COLO668 (cell line): ENCODE data around the gene CCL22.
A peak's percentile ranks its signal among the peaks of the same experiment; 100 is the strongest.
"Not testable (repeated sequence)": the region's sequence is repeated elsewhere in the genome, so short reads cannot be mapped to it uniquely, and the experiment has no call there.

Experiments
- DNase-seq: peaks from one replicate; lab custom pipeline; 2025; ENCODE audit not compliant: unreplicated experiment; lab: John Stamatoyannopoulos, UW

CCL22 gene

GRCh38 chr16:57391300-57391699 is 32.7 kb downstream of the CCL22 start:
- no peak for DNase-seq

DNA sequence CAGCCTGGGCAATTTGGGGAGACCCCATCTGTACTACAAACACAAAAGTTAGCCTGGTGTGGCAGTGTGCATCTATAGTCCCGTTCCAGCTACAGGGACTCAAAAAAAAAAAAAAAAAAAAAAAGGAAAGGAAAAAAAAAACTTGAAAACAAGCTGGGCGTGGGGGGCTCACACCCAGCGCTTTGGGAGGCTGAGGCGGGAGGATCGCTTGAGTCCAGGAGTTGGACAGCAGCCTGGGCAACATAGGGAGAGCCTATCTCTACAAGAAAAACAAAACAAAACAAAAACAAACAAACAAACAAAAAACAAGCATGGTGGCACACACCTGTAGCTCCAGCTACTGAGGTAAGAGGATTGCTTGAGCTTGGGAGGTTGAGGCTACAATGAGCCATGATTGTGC is 33.1 kb downstream of the CCL22 start:
- no peak for DNase-seq

DNA sequence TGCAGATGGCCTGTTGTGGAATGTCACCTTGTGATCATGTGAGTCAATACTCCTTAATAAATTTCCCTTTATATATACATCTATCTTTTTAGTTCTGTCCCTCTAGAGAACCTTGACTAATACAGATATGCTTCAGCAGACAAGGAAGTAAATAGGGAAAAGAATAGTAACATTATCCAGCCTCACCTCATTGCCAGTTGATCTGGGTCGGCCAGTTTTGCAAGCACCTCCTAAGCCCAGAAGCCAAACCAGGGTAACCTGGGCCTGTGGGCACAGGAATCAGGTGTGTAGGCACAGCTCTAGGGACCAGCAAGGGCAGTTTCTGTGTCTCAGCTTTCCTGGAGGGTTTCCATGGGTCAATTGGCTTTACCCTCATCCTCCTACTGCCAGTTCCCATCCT is 34.1 kb downstream of the CCL22 start:
- DNase-seq: peak; percentile 11

DNA sequence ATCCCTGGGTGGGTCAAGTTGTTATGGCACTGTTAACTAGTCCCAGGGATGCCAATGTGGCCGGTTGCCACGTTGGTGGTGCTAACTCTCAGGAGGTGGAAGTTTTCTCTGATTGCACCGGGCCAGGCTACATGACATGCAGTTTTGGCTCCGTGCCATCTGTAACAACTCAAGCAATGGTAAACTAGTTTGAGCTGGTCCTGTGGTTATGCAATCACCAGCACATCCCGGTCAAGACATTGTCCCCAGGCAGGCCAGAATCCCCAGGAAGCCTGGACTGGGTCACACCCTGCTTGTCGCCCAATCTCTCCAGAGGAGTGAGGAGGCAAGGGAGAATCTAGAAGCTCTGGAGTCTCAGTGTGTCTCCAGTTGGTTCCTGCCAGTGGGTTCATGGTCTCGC is 35.9 kb downstream of the CCL22 start:
- DNase-seq: peak; percentile 29

- no peak for DNase-seq
Observed at GRCh38 chr16:57395026-57395425, 36.4 kb downstream of the CCL22 start.

DNA sequence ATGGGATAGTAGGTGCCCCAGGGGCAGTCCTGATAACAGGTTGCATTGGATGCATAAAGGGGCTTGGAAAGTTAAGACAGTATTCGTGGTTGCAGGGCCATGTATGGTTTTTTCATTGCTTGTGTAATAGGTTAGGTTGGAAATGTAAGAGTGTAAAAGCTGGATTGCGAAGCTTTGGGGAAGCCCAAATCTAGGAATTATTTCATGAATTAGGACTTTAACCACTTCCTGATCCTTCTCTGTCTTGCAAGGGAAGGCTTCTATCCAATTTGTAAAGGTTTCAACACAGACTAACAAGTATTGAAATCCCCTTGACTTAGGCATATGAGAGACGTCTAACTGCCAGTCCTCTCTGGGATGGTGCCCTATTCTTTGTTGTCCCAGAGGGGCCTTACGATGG is 38.2 kb downstream of the CCL22 start:
- no peak for DNase-seq

DNA sequence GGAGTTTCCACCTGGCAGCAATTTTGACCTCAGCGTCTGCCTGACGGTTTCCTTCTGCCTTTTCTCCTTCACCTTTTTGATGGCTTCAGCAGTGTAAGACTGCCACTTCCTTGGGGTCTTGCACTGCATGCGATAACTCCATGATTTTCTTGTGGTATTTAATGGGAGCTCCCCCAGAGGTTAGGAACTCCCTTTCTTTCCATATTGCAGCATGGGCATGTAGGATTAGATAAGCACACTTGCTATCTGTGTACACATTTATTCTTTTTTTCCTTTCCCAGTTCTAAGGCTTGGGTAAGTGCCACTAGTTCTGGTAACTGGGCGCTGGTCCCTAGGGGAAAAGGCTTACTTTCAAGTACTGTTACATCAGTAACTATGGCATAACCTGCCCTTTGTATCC is 38.9 kb downstream of the CCL22 start:
- DNase-seq: not testable (repeated sequence)

DNA sequence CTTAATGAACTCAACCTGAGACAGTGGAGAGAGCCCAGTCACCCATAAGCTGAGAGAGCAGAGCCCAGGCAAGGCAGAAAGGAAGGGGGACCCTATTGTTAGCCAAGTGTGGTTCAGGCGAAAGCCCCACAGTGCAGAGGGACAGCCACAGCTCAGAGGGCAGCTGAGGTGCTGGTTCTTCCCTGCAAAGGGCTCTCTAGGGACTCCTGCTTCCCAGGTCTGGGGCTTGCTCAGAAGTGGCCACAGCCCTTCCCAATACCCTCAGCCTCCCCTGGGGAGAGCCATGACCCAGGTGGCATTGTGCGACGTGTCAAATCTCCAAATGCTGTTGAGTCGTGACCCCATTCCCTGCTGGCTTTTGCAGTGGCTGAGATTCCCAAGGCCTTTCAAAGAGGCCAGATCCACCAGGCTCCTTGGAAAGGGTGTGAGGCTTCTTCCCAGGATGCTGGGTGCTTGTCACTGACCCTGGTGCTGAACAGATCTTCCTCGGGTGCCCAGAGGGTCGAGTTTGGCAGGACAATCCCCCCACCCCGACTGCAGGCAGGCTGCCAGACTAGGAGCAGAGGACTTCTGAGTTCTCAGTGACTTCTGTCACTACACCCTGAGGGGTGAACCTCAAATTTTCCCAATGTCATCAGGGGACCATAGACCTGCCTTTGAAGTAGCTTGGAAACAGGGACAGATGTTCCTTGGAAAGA is 43.5 kb downstream of the CCL22 start:
- DNase-seq: no peak

DNA sequence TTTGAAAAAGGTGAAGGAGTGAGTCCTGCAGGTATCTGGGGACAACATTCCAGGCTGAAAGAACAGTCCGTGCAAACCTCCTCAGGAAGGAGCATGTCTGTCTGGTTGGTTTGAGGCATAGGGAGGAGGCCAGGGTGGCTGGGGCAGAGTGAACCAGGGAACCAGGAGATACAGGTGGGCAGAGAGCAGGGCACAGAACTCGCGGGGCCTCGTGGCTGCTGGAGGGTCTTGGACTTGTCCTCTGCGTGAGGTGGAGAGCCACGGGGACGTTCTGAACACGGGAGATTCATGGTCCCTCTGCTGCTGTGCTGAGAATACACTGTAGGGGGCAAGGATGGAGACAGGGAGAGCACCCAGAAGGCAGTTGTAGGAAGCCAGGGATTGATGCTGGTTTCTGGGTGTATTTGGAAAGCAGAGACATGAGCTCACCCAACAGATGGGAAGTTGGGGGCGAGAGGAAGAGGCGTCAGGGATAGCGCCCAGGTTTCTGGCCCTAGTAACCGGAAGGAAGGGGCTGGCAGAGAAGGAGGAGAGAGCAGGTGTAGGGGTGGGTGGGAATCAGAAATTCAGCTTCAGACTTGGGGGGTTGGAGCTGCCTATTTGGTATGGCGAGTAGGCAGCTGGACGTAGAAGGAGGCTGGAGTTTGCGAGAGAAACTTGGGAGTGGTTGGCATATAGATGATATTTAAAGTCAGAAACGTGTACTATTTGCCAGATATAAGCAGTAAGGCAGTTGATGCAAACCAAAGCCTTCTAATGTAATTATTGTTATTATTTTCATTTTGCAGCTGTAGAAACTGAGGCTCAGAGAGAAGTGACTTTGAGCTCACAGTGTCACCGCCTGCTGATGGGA is 45.6 kb downstream of the CCL22 start, which contains the start of gene CCL17:
TSS of gene CCL17 (plus strand) at position 803 of the 853 bp plus-strand sequence. CDS start 9,166 bp downstream, outside the sequence.
- DNase-seq: no peak

GRCh38 chr16:57405097-57405496 is 46.5 kb downstream of the CCL22 start:
- DNase-seq: no peak

DNA sequence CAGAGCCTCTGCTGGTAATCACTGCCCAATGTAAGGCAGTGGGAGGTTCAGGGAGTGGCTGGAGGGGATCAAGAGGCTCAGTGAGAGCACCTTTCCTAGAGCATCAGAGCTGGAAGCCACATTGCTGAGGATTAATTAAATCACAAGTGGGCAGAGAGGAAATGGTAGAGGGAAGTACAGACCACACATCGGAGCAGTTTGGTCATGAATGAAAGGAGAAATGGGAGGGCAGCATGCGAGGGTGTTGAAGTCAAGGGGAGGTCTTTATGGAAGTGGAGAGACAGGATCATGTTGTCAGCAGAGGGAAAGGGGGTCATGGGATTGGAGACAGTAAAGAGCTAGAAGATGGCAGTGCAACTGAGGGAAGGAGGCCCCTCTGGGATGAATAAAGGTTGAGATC is 48.3 kb downstream of the CCL22 start:
- no peak for DNase-seq

GRCh38 chr16:57407521-57408353 is 49.2 kb downstream of the CCL22 start:
- DNase-seq: no peak

- DNase-seq: no peak
Observed at GRCh38 chr16:57409065-57409464, 50.5 kb downstream of the CCL22 start.

GRCh38 chr16:57409870-57410587 is 51.4 kb downstream of the CCL22 start:
- DNase-seq: peak; percentile 81

GRCh38 chr16:57411362-57411976 is 52.9 kb downstream of the CCL22 start:
- no peak for DNase-seq

GRCh38 chr16:57412584-57412983 is 54.0 kb downstream of the CCL22 start:
- no peak for DNase-seq

DNA sequence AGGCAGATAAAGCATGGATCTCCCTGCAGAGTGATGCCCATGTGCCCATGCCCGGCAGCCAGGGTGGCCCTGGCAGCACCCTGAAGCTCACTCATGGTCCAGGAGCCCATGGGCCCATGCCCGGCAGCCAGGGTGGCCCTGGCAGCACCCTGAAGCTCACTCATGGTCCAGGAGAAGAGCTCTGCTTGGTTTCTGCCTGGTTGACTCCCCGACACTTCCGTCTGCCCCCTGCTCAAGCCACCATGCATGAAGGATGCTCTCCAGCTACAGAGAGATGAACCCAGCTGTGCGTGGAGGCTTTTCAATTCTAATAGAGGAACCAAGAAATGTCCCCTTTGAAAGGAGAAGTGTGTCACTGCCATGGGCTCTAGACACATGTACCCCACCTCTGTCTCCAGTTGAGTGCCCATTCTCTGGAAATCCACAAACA is 54.7 kb downstream of the CCL22 start:
- DNase-seq: no peak

GRCh38 chr16:57413733-57414132 is 55.1 kb downstream of the CCL22 start:
- DNase-seq: no peak
